Mesendoderm (in vitro differentiated cells): Measurements from ENCODE around the gene ATP13A4. TPM values are rescaled to one million over a fixed set of nuclear protein-coding genes. Genes with fewer than 3 reads are reported as not detected.

Source experiments
- DNase-seq: peaks from one replicate; pipeline ENCODE4 v3.0.0; 2013
- H2AK5ac ChIP-seq: 2 replicates; pipeline ENCODE4 v1.6.1; 2013; ENCODE audit warnings: low read length, inconsistent platforms
- H2BK120ac ChIP-seq: 2 replicates; pipeline ENCODE4 v1.6.1; 2013; ENCODE audit warnings: low read depth, mild to moderate bottlenecking, low read length, moderate library complexity, mixed read lengths
- H2BK15ac ChIP-seq: replicated peaks from 2 replicates; pipeline ENCODE4 v1.6.1; 2013; ENCODE audit warnings: low read depth, mild to moderate bottlenecking, moderate library complexity
- H2BK5ac ChIP-seq: 2 replicates; pipeline ENCODE4 v1.6.1; 2013; ENCODE audit warnings: low read length, inconsistent platforms
- H3K18ac ChIP-seq: 2 replicates; pipeline ENCODE4 v1.6.1; 2013; ENCODE audit warnings: mild to moderate bottlenecking, low read length, mixed read lengths
- H3K23ac ChIP-seq: one replicate; pipeline ENCODE4 v1.6.1; 2013; ENCODE audit warnings: low read length
- H3K27ac ChIP-seq: 2 replicates; pipeline ENCODE4 v1.5.1; 2013; ENCODE audit warnings: low read depth, mild to moderate bottlenecking, inconsistent platforms, low read length, moderate library complexity
- H3K27me3 ChIP-seq: 2 replicates; pipeline ENCODE4 v1.6.1; 2013; ENCODE audit warnings: low read length, control low read depth, mild to moderate bottlenecking, inconsistent platforms; ENCODE audit not compliant: insufficient read depth, poor library complexity
- H3K36me3 ChIP-seq: 2 replicates; pipeline ENCODE4 v1.6.1; 2013; ENCODE audit warnings: low read length, inconsistent platforms; ENCODE audit not compliant: control insufficient read depth, insufficient read depth
- H3K4ac ChIP-seq: one replicate; pipeline ENCODE4 v1.6.1; 2013; ENCODE audit warnings: low read depth, mild to moderate bottlenecking, low read length, moderate library complexity
- H3K4me1 ChIP-seq: 2 replicates; pipeline ENCODE4 v1.6.1; 2013; ENCODE audit warnings: low read depth, low read length, inconsistent platforms; ENCODE audit not compliant: control insufficient read depth
- H3K4me2 ChIP-seq: 2 replicates; pipeline ENCODE4 v1.6.1; 2013; ENCODE audit warnings: low read length
- H3K4me3 ChIP-seq: 2 replicates; pipeline ENCODE4 v1.5.1; 2013; ENCODE audit warnings: mild to moderate bottlenecking, low read length
- H3K56ac ChIP-seq: one replicate; pipeline ENCODE4 v1.6.1; 2013; ENCODE audit warnings: low read length
- H3K79me1 ChIP-seq: 2 replicates; pipeline ENCODE4 v1.6.1; 2013; ENCODE audit warnings: low read length, inconsistent platforms
- H3K79me2 ChIP-seq: 2 replicates; pipeline ENCODE4 v1.6.1; 2013; ENCODE audit warnings: mild to moderate bottlenecking, low read length; ENCODE audit not compliant: control insufficient read depth, insufficient read depth
- H3K9ac ChIP-seq: 2 replicates; pipeline ENCODE4 v1.6.1; 2013; ENCODE audit warnings: low read length, inconsistent platforms
- H4K5ac ChIP-seq: one replicate; pipeline ENCODE4 v1.6.1; 2013; ENCODE audit warnings: low read length
- H4K8ac ChIP-seq: one replicate; pipeline ENCODE4 v1.6.1; 2013; ENCODE audit warnings: low read depth, mild to moderate bottlenecking, control low read depth, low read length, moderate library complexity
- WGBS: extraction: QIAGEN DNeasy Blood & Tissue Kit; methylation state at CpG from one replicate; pipeline ENCODE4 v1.1.7; 2013; ENCODE audit warnings: low lambda C conversion rate, missing lambda C conversion rate; ENCODE audit not compliant: insufficient coverage; ENCODE audit errors: extremely low coverage; 5-methylcytosine and 5-hydroxymethylcytosine counted together
- polyA plus RNA-seq, 2 experiments: library from polyadenylated mRNA; stranded (reverse); fragments of 200-250 nt; gene quantifications; one replicate each; pipeline ENCODE4 v1.2.3, GENCODE V29; 2013

ATP13A4 gene
- polyA plus RNA-seq (2013, experiment 1 of 2) = 0.01 TPM
- polyA plus RNA-seq (2013, experiment 2 of 2) = 0.04 TPM

- no peak within 1 kb of the TSS for H3K27ac ChIP-seq
- H3K4me1 ChIP-seq = no peaks in the 10 kb centered on the region
- H3K36me3 ChIP-seq = no peaks in the 10 kb centered on the region
- no peaks in the 10 kb centered on the region for H3K27me3 ChIP-seq
- no peak within 1 kb of the TSS for H3K23ac ChIP-seq
- DNase-seq = peak; percentile 45
- no peak within 1 kb of the TSS for H3K4me2 ChIP-seq
- no peak within 1 kb of the TSS for H3K18ac ChIP-seq
- no peak within 1 kb of the TSS for H2AK5ac ChIP-seq
- no peak within 1 kb of the TSS for H3K56ac ChIP-seq
- H3K79me2 ChIP-seq = no peaks in the 10 kb centered on the region
- H3K4me3 ChIP-seq = no peak within 1 kb of the TSS
- H2BK120ac ChIP-seq = no peak within 1 kb of the TSS
- H3K79me1 ChIP-seq = no peaks in the 10 kb centered on the region
- no peak within 1 kb of the TSS for H2BK15ac ChIP-seq
- no peak within 1 kb of the TSS for H3K9ac ChIP-seq
- no CpG with 5 or more reads among the region's 9 CpGs for WGBS
- H4K8ac ChIP-seq = no peak within 1 kb of the TSS
- H2BK5ac ChIP-seq = no peak within 1 kb of the TSS
- H4K5ac ChIP-seq = no peak within 1 kb of the TSS
- H3K4ac ChIP-seq = no peak within 1 kb of the TSS
These were observed at the start of gene ATP13A4 for GRCh38 chr3:193554811-193555210. ATP13A4 (minus strand) TSS chr3:193554895; CDS start chr3:193554799, 96 bp downstream.

- H3K4me1 ChIP-seq = peaks cover 3% of the 10 kb centered on the region
- no peak overlapping the region for H3K4ac ChIP-seq
- no peak overlapping the region for H4K8ac ChIP-seq
- no peak overlapping the region for H3K27ac ChIP-seq
- no peaks in the 10 kb centered on the region for H3K27me3 ChIP-seq
- H2AK5ac ChIP-seq = no peak overlapping the region
- H3K79me2 ChIP-seq = peaks cover 46% of the 10 kb centered on the region
- H4K5ac ChIP-seq = no peak overlapping the region
- H2BK120ac ChIP-seq = no peak overlapping the region
- no peak overlapping the region for H3K9ac ChIP-seq
- no peaks in the 10 kb centered on the region for H3K36me3 ChIP-seq
- WGBS = no CpG with 5 or more reads among the region's 1 CpG
- no peak overlapping the region for H2BK5ac ChIP-seq
- H3K56ac ChIP-seq = no peak overlapping the region
- H3K23ac ChIP-seq = no peak overlapping the region
- H3K4me3 ChIP-seq = no peak overlapping the region
- H3K4me2 ChIP-seq = no peak overlapping the region
- DNase-seq = no peak
- peaks cover 16% of the 10 kb centered on the region for H3K79me1 ChIP-seq
- no peak overlapping the region for H3K18ac ChIP-seq
- no peak overlapping the region for H2BK15ac ChIP-seq
These were observed 44.7 kb upstream of the ATP13A4 start for GRCh38 chr3:193599393-193599792.

- H3K4me3 ChIP-seq = no peak overlapping the region
- H3K23ac ChIP-seq = no peak overlapping the region
- DNase-seq = no peak
- H3K27ac ChIP-seq = no peak overlapping the region
- WGBS = no CpG with 5 or more reads among the region's 2 CpGs
- H2BK5ac ChIP-seq = no peak overlapping the region
- H3K79me1 ChIP-seq = peaks cover 18% of the 10 kb centered on the region
- no peak overlapping the region for H4K8ac ChIP-seq
- H3K4me1 ChIP-seq = no peaks in the 10 kb centered on the region
- H2BK120ac ChIP-seq = no peak overlapping the region
- no peaks in the 10 kb centered on the region for H3K27me3 ChIP-seq
- H3K9ac ChIP-seq = no peak overlapping the region
- H3K4ac ChIP-seq = no peak overlapping the region
- no peak overlapping the region for H2BK15ac ChIP-seq
- no peak overlapping the region for H3K18ac ChIP-seq
- no peaks in the 10 kb centered on the region for H3K36me3 ChIP-seq
- no peak overlapping the region for H3K56ac ChIP-seq
- H3K79me2 ChIP-seq = peaks cover 50% of the 10 kb centered on the region
- H3K4me2 ChIP-seq = no peak overlapping the region
- no peak overlapping the region for H4K5ac ChIP-seq
- H2AK5ac ChIP-seq = no peak overlapping the region
These were observed 43.5 kb upstream of the ATP13A4 start for GRCh38 chr3:193598202-193598601.

GRCh38 chr3:193595939-193596487 is 41.3 kb upstream of the ATP13A4 start:
- Histone ChIP-seq H3K4me3 (no peak overlapping the region), H3K56ac (no peak overlapping the region), H3K23ac (no peak overlapping the region), H3K27me3 (no peaks in the 10 kb centered on the region), H3K18ac (no peak overlapping the region), H3K79me2 (peaks cover 32% of the 10 kb centered on the region), H2AK5ac (no peak overlapping the region), H3K4ac (no peak overlapping the region), H3K36me3 (no peaks in the 10 kb centered on the region), H2BK120ac (no peak overlapping the region), H4K5ac (no peak overlapping the region), H3K4me2 (no peak overlapping the region), H3K4me1 (peaks cover 2% of the 10 kb centered on the region), H3K27ac (no peak overlapping the region), H3K79me1 (peaks cover 13% of the 10 kb centered on the region), H3K9ac (no peak overlapping the region), H2BK5ac (no peak overlapping the region), H4K8ac (no peak overlapping the region), H2BK15ac (no peak overlapping the region)
- DNase-seq = no peak
- no CpG with 5 or more reads among the region's 5 CpGs for WGBS

GRCh38 chr3:193594946-193595689 is 40.4 kb upstream of the ATP13A4 start:
- WGBS = no CpG with 5 or more reads among the region's 1 CpG
- Histone ChIP-seq H2BK5ac (no peak overlapping the region), H3K23ac (no peak overlapping the region)

More at GRCh38 chr3:193594946-193595689, 40.4 kb upstream of the ATP13A4 start:
- Histone ChIP-seq H2BK15ac (no peak overlapping the region), H3K56ac (no peak overlapping the region), H2AK5ac (no peak overlapping the region), H3K36me3 (no peaks in the 10 kb centered on the region), H3K27me3 (no peaks in the 10 kb centered on the region), H4K5ac (no peak overlapping the region), H2BK120ac (no peak overlapping the region), H4K8ac (no peak overlapping the region), H3K4me1 (peaks cover 2% of the 10 kb centered on the region), H3K9ac (no peak overlapping the region), H3K18ac (no peak overlapping the region), H3K79me1 (peaks cover 9% of the 10 kb centered on the region), H3K4ac (no peak overlapping the region), H3K79me2 (peaks cover 25% of the 10 kb centered on the region), H3K27ac (no peak overlapping the region), H3K4me3 (no peak overlapping the region), H3K4me2 (no peak overlapping the region)
- DNase-seq = peak; percentile 65
